ENCODE measurements around the gene AGAP1.

Gene AGAP1

DNA sequence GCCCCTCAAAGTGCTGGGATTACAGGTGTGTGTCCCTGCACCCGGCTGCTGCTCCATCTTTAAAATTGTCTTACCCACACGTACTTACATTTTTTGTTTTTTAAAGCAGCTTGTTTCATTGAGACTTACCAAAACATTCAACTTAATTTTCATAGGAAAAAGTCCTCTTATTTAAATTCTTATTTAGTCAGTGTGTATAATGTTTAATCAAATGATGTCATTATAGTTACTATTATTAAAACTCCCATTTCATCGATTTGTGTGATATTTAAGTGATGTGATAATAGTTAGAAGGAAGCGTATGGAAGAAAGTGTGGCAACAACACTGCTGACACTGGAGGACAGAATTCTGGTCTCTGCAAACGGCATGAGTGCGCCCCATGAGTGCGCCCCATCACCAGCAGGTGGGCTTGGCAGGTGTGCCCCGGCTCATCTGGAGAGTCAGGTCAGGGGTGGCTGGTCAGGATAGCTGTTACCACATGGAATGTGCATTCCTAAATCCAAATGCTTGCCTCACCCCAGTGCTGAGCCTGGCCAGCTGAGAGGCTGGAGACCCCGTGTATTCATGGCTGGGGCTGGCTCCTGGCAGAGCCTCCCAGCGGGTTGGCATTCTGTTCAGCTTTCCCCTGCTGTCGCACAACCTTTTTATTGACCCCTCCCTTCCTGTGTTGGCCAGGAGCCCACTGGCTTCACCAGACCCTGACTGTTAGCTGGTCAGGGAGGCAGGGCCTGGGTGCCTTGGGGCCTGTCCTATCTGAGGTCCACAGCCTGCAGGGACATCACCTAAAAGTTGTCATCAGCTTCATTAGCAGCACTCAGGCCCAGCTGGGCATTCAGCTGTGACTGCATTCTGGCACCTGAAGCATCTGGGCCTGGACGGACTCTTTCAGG is 79.7 kb downstream of the AGAP1 start:
- TF ChIP-seq, protein P1, sequence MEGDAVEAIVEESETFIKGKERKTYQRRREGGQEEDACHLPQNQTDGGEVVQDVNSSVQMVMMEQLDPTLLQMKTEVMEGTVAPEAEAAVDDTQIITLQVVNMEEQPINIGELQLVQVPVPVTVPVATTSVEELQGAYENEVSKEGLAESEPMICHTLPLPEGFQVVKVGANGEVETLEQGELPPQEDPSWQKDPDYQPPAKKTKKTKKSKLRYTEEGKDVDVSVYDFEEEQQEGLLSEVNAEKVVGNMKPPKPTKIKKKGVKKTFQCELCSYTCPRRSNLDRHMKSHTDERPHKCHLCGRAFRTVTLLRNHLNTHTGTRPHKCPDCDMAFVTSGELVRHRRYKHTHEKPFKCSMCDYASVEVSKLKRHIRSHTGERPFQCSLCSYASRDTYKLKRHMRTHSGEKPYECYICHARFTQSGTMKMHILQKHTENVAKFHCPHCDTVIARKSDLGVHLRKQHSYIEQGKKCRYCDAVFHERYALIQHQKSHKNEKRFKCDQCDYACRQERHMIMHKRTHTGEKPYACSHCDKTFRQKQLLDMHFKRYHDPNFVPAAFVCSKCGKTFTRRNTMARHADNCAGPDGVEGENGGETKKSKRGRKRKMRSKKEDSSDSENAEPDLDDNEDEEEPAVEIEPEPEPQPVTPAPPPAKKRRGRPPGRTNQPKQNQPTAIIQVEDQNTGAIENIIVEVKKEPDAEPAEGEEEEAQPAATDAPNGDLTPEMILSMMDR (IDR thresholded peaks at IDR 0.05; ENCODE audit: insufficient read depth, low read depth, low read length, missing control alignments): no peak
- no peak for DNase-seq (ENCODE audit: low read depth)
- no peak overlapping the region for H3K4me3 ChIP-seq (ENCODE audit: low read length)

DNA sequence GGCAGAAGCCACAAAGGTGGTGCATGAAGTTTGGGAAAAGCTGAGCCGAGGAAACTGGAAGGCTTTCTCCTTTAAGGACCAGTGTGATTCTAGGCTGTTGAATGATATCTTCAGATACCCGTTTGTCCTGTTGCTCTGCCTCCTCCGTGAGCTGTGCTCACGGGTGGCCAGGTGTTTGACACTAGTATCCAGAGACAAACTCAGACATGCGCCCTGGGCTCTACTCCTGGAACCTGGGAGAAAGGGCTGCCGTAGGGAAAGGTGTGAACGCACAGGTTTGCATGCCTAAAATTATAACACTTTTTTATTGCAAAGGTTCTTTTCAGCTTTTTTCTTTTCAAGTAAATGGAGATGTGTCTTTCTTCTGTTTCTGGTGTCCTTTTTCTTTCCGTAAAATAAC is 81.6 kb downstream of the AGAP1 start:
- peak; percentile 14 for DNase-seq (ENCODE audit: low read depth)
- H3K4me3 ChIP-seq (ENCODE audit: low read length): no peak overlapping the region
- TF ChIP-seq, protein P1 (IDR thresholded peaks at IDR 0.05; ENCODE audit: insufficient read depth, low read depth, low read length, missing control alignments): no peak

DNA sequence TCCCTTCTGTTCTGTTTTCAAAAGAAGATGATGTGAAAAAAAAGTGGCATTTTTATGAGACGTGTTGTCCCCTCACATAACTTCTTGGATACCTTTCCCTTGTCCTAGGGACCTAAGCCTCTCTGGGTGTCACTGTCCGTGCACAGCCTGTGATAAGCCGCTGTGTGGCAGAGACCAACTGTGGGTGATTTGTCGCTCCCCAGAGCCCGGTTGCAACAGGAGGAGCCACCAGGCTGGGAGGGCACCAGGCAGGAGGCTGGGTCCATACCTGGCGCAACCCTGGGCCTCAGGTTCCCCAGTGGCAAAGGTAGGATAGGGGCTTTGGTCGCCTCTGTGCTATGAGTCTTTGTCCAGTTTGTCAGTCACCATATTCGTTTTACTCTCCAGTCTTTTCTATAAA is 82.1 kb downstream of the AGAP1 start:
- TF ChIP-seq, protein P1 (IDR thresholded peaks at IDR 0.05; ENCODE audit: insufficient read depth, low read depth, low read length, missing control alignments): no peak
- no peak for DNase-seq (ENCODE audit: low read depth)
- H3K4me3 ChIP-seq (ENCODE audit: low read length): no peak overlapping the region

DNA sequence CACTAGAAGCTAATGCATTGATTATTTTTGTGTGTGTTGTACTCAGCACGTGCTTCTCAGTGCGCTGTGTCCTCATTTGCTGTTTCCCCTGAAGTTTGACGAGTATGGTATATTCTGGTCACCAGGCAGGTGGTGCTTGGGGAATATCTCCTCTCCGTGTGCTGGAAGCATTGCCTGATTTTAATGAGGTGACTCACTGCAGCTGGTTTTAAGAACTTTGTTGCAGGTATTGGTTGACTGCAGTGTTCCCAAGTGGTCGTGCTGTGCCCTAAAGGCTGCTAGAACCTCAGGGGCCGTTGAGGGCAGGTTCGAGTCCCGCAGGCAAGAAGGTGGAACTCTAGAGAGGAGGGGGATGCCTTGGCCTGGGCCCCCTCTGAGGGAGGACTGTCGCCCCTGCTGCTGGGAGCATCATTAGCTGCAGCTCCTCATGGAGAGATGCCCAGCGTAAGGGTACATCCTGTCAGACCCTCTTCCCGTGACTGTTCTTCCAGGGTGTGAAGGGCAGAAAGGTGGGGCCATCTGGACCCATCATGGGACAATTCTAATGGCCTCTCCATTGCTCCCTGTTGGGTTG is 82.6 kb downstream of the AGAP1 start:
- no peak overlapping the region for H3K4me3 ChIP-seq (ENCODE audit: low read length)
- DNase-seq (ENCODE audit: low read depth): peak; percentile 16
- TF ChIP-seq, protein P1 (IDR thresholded peaks at IDR 0.05; ENCODE audit: insufficient read depth, low read depth, low read length, missing control alignments): no peak

DNA sequence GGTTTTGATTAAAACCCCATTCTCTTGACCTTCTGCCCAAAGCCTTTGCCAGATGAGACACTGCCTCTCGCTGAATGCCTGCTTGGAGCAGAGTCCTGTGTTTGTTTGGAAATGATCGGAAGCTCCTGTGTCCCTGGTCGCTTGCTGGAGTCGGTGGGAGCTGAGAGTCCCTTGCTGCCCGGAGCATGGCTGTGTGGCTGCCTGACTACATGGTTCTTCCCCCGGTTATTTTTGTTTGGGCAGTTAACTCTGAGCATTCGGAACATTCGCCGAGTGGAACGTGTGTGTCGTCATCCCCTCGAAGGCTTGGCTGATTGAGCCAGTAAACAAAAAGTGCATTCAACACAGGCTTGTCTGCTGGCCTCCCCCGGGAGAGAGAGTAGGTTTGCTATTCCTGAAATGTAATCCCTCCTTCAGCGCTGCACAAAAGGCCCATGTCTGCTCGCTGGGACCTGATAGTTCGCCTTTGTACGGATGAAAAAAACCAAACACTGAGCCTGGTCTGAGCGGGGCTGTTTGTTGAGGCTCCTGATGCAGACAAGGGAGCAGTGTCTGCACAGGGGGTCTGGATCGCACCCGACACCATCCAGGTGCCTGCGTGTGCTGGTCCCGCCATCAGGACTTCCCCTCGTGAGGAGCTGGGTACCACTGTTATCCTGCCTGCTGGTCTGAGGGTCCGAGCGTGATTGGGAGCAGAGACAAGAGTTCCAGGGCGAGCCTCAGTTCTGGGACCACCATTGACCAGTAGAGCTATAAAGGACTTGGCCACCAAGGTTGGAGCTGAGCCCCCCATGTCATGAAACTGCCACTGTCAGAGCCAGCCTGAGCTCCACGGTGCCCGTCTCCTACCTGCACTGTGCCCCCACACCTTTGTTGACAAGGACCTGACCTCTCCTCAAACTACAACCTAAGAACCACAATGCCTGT is 83.8 kb downstream of the AGAP1 start:
- TF ChIP-seq, protein P1 (IDR thresholded peaks at IDR 0.05; ENCODE audit: insufficient read depth, low read depth, low read length, missing control alignments): no peak
- DNase-seq (ENCODE audit: low read depth): no peak
- H3K4me3 ChIP-seq (ENCODE audit: low read length): no peak overlapping the region

DNA sequence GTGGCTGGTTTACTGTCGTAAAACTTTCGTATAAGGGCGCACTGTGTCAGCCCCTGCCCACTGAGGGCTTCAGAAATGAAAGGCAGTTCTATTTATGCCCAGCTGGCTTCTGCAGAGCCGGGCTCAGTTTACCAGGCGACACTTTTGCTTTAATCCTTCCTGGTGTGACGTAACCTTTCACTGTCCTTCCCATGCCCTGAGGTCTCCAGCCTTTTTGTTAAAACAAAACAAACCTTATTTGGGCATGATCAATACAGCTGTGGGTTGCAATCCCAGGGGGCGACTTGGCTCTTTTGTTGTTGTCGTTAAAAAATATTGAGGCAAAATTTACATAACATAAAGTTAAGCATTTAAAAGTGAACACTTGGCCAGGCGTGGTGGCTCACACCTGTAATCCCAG is 85.3 kb downstream of the AGAP1 start:
- DNase-seq (ENCODE audit: low read depth): no peak
- no peak overlapping the region for H3K4me3 ChIP-seq (ENCODE audit: low read length)
- TF ChIP-seq, protein P1 (IDR thresholded peaks at IDR 0.05; ENCODE audit: insufficient read depth, low read depth, low read length, missing control alignments): no peak

Measured in epithelial cell of esophagus (primary cell).